ENCODE data around the gene ZPLD1. TPM values are rescaled to one million over a fixed set of nuclear protein-coding genes. Genes with fewer than 3 reads are reported as not detected.

ZPLD1 gene
- total and polyA plus RNA-seq, 4 donors = 0.05 TPM; not detected in 3

DNA sequence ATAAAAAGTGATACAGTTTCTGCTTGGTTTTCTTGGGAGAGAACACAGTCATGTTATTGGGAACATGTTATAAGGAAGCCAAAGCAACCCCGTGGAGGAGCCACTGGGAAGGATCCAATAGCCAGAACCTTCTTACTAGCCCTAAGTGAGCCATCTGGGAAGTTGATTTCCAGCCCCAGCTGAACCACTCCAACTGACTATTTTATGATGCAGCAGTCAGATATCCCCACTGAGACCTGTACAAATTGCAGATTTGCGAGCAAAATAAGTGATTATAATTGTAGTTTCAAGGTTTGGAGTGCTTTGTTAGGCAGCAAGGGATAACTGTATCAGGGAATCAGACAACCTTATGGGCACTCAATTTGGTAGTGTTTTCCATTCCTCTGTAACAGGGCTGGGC, 43.3 kb upstream of the ZPLD1 start:
- no peak for ATAC-seq (ENCODE audit: insufficient read depth, low FRiP score)
- Histone ChIP-seq H3K9me3 (ENCODE audit: control insufficient read depth in 4 of 4, insufficient read depth in 3 of 4, low read length in 3 of 4) (no peaks in the 10 kb centered on the region), H3K36me3 (ENCODE audit: control insufficient read depth in 4 of 4, insufficient read depth in 4 of 4, low read length in 4 of 4) (no peaks in the 10 kb centered on the region), H3K27ac (ENCODE audit: low read depth in 1 of 2, low read length in 1 of 2) (no peak overlapping the region), H3K4me3 (no peak overlapping the region), H3K4me1 (ENCODE audit: control insufficient read depth in 5 of 5, insufficient read depth in 5 of 5, low read length in 5 of 5) (no peaks in the 10 kb centered on the region), H3K27me3 (ENCODE audit: control insufficient read depth in 3 of 3, insufficient read depth in 3 of 3, low read length in 2 of 3) (no peaks in the 10 kb centered on the region), H3K9ac (ENCODE audit: insufficient read depth in 1 of 2, low read length in 2 of 2) (no peak overlapping the region)
- no peak for DNase-seq
- 69 to 83% methylated on average over 2 of the region's 2 CpGs for WGBS, 2 donors
- TF ChIP-seq CTCF (IDR thresholded peaks at IDR 0.05; ENCODE audit: control extremely low read depth, extremely low read depth) = no peak

DNA sequence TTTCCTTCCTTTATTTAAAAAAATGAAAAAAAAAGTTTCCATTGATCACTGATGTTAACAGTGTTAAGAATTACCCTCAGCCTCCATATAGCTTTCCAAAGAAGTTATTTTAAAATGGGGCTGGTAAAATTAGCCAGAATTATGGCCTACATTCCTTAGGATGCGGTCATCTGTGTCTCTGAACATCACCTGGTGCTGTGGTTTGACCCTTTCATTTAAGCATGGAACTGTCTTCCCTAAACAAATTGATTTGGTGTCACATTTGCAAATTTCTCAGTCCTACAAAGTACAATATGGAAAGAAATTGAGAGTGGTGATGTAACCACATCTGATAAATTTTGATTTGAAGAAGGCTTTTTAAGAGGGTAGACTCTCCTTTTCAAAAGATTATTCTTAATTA, 40.3 kb upstream of the ZPLD1 start:
- no peaks in the 10 kb centered on the region for H3K27me3 ChIP-seq (ENCODE audit: control insufficient read depth in 3 of 3, insufficient read depth in 3 of 3, low read length in 2 of 3)
- no peak for ATAC-seq (ENCODE audit: insufficient read depth, low FRiP score)
- no peaks in the 10 kb centered on the region for H3K9me3 ChIP-seq (ENCODE audit: control insufficient read depth in 4 of 4, insufficient read depth in 3 of 4, low read length in 3 of 4)
- no peaks in the 10 kb centered on the region for H3K4me1 ChIP-seq (ENCODE audit: control insufficient read depth in 5 of 5, insufficient read depth in 5 of 5, low read length in 5 of 5)
- no peak overlapping the region for H3K9ac ChIP-seq (ENCODE audit: insufficient read depth in 1 of 2, low read length in 2 of 2)
- DNase-seq = no peak
- H3K27ac ChIP-seq (ENCODE audit: low read depth in 1 of 2, low read length in 1 of 2) = no peak overlapping the region
- H3K4me3 ChIP-seq = no peak overlapping the region
- no peaks in the 10 kb centered on the region for H3K36me3 ChIP-seq (ENCODE audit: control insufficient read depth in 4 of 4, insufficient read depth in 4 of 4, low read length in 4 of 4)
- WGBS, 2 donors = 66 to 80% methylated on average over 1 of the region's 1 CpG
- no peak for TF ChIP-seq CTCF (IDR thresholded peaks at IDR 0.05; ENCODE audit: control extremely low read depth, extremely low read depth)

GRCh38 chr3:102398176-102398575, 36.6 kb upstream of the ZPLD1 start:
- Histone ChIP-seq H3K4me1 (ENCODE audit: control insufficient read depth in 5 of 5, insufficient read depth in 5 of 5, low read length in 5 of 5) (no peaks in the 10 kb centered on the region), H3K27ac (ENCODE audit: low read depth in 1 of 2, low read length in 1 of 2) (no peak overlapping the region), H3K9me3 (ENCODE audit: control insufficient read depth in 4 of 4, insufficient read depth in 3 of 4, low read length in 3 of 4) (no peaks in the 10 kb centered on the region), H3K4me3 (no peak overlapping the region), H3K36me3 (ENCODE audit: control insufficient read depth in 4 of 4, insufficient read depth in 4 of 4, low read length in 4 of 4) (no peaks in the 10 kb centered on the region), H3K27me3 (ENCODE audit: control insufficient read depth in 3 of 3, insufficient read depth in 3 of 3, low read length in 2 of 3) (no peaks in the 10 kb centered on the region), H3K9ac (ENCODE audit: insufficient read depth in 1 of 2, low read length in 2 of 2) (no peak overlapping the region)
- DNase-seq (no peak), ATAC-seq (ENCODE audit: insufficient read depth, low FRiP score) (no peak)
- TF ChIP-seq CTCF (IDR thresholded peaks at IDR 0.05; ENCODE audit: control extremely low read depth, extremely low read depth) = no peak
- WGBS, 2 donors = 83 to 86% methylated on average over 1 of the region's 1 CpG

DNA sequence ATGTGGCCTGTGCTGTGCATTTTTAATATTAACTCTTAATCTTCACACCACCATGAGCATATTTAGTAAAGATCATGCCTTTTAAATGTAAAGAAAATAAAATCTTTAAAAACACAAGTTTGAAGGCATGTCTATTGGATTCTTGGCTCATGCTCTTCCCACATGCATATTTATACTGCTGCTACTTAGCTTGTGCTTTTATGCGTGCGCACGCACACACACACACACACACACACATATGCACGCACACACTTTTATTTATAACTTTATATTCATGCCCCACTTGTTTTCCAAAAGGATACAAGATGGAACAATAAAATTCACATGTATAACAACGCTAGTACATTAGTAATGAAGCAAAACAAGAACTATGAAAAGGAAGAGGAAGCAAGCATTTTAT, 36.1 kb upstream of the ZPLD1 start:
- no peaks in the 10 kb centered on the region for H3K36me3 ChIP-seq (ENCODE audit: control insufficient read depth in 4 of 4, insufficient read depth in 4 of 4, low read length in 4 of 4)
- WGBS, 2 donors = 77 to 85% methylated on average over 5 of the region's 5 CpGs
- no peak for TF ChIP-seq CTCF (IDR thresholded peaks at IDR 0.05; ENCODE audit: control extremely low read depth, extremely low read depth)
- H3K9ac ChIP-seq (ENCODE audit: insufficient read depth in 1 of 2, low read length in 2 of 2) = no peak overlapping the region
- no peak overlapping the region for H3K4me3 ChIP-seq
- no peak overlapping the region for H3K27ac ChIP-seq (ENCODE audit: low read depth in 1 of 2, low read length in 1 of 2)
- no peak for ATAC-seq (ENCODE audit: insufficient read depth, low FRiP score)
- H3K27me3 ChIP-seq (ENCODE audit: control insufficient read depth in 3 of 3, insufficient read depth in 3 of 3, low read length in 2 of 3) = no peaks in the 10 kb centered on the region
- H3K9me3 ChIP-seq (ENCODE audit: control insufficient read depth in 4 of 4, insufficient read depth in 3 of 4, low read length in 3 of 4) = no peaks in the 10 kb centered on the region
- H3K4me1 ChIP-seq (ENCODE audit: control insufficient read depth in 5 of 5, insufficient read depth in 5 of 5, low read length in 5 of 5) = no peaks in the 10 kb centered on the region
- DNase-seq = no peak
